Vagina (tissue), 2 donors: ENCODE data around the gene DENND5B. TPM values are rescaled to one million over a fixed set of nuclear protein-coding genes. Genes with fewer than 3 reads are reported as not detected.
"Not testable (repeated sequence)": the region's sequence is repeated elsewhere in the genome, so short reads cannot be mapped to it uniquely, and the experiment has no call there.

Experiments
- DNase-seq, 2 donors: peaks; one replicate each; pipeline ENCODE4 v3.0.0-alpha.2; 2017; ENCODE audit errors: extremely low spot score in 2 of 2
- H3K27ac ChIP-seq: fragments of 200-600 bp; sonication (generic); one replicate; pipeline ENCODE4 v1.5.1; 2019
- H3K27me3 ChIP-seq: fragments of 200-600 bp; sonication (generic); one replicate; pipeline ENCODE4 v1.5.1; 2019
- H3K36me3 ChIP-seq, 2 donors: fragments of 200-600 bp; sonication (generic); one replicate each; pipeline ENCODE4 v1.5.1; 2017 to 2019
- H3K4me1 ChIP-seq: fragments of 200-600 bp; sonication (generic); one replicate; pipeline ENCODE4 v1.5.1; 2019
- H3K4me3 ChIP-seq, 2 donors: fragments of 200-600 bp; sonication (generic); 1 replicate in 1 of 2; 2 replicates in 1 of 2; pipeline ENCODE4 v1.5.1; 2016 to 2019
- H3K9me3 ChIP-seq: fragments of 200-600 bp; sonication (generic); one replicate; pipeline ENCODE4 v1.5.1; 2019
- POLR2A ChIP-seq, 2 donors: fragments of 450-650 bp; IDR thresholded peaks; one replicate each; pipeline ENCODE4 v1.6.1; 2017; ENCODE audit warnings: antibody characterized with exemption in 2 of 2, mild to moderate bottlenecking in 2 of 2, moderate library complexity in 2 of 2
- POLR2AphosphoS5 ChIP-seq, 2 donors: sonication (generic); formaldehyde crosslinking; IDR thresholded peaks; one replicate each; pipeline ENCODE4 v1.9.0; 2017; ENCODE audit warnings: antibody characterized with exemption in 2 of 2, mild to moderate bottlenecking in 2 of 2, low read depth in 1 of 2; ENCODE audit not compliant: insufficient read depth in 1 of 2
- intact Hi-C: fragments of 100-400 bp; cut with DNase I; formaldehyde crosslinking; loops from one replicate; pipeline ENCODE4 v1.15.1; 2023
- total RNA-seq: library from RNA; depleted of rRNA; stranded (reverse); fragments of >200 nt; gene quantifications from one replicate; pipeline ENCODE4 v1.2.3, GENCODE V29; 2016
- TF ChIP-seq, protein P1 (sequence below), 3 experiments: fragments of 450-650 bp in 2 of 3; fragments of 200-600 bp in 1 of 3; sonication (generic) in 1 of 3; IDR thresholded peaks; one replicate each; pipeline ENCODE4 v1.5.1; 2017 to 2019; ENCODE audit warnings: antibody characterized with exemption in 3 of 3, mild to moderate bottlenecking in 2 of 3, moderate library complexity in 2 of 3

The DENND5B gene
- total RNA-seq, 1 donor from 2014 or later = 25.3 TPM

DNA sequence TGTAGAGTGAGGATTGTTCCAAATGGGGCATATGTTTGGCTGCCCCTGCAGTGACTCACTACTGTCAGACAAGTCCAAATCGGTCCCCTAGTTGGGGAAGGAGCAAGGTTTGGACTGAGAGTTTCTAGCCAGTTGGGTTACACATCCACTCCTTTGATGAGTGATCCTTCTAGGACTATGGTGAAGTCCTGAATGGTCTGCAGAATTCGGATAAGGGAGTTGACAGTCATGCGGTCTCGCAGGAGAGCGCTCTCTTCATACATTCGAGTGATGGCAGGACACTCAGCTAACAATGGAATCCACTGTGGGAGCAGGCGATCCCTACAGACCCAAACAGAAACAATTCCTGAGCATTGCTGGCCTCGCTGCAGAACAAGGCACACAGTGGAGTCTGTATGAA lies 203.5 kb downstream of the DENND5B start:
- no peaks in the 10 kb centered on the region for H3K36me3 ChIP-seq
- H3K9me3 ChIP-seq = no peaks in the 10 kb centered on the region
- no peak for DNase-seq
- H3K4me3 ChIP-seq = no peak overlapping the region
- H3K27me3 ChIP-seq = no peaks in the 10 kb centered on the region
- TF ChIP-seq POLR2A (IDR thresholded peaks at IDR 0.05) (no peak), POLR2AphosphoS5 (IDR thresholded peaks at IDR 0.05; ENCODE audit: insufficient read depth in 1 of 2, low read depth in 1 of 2) (no peak)
- TF ChIP-seq, protein P1, sequence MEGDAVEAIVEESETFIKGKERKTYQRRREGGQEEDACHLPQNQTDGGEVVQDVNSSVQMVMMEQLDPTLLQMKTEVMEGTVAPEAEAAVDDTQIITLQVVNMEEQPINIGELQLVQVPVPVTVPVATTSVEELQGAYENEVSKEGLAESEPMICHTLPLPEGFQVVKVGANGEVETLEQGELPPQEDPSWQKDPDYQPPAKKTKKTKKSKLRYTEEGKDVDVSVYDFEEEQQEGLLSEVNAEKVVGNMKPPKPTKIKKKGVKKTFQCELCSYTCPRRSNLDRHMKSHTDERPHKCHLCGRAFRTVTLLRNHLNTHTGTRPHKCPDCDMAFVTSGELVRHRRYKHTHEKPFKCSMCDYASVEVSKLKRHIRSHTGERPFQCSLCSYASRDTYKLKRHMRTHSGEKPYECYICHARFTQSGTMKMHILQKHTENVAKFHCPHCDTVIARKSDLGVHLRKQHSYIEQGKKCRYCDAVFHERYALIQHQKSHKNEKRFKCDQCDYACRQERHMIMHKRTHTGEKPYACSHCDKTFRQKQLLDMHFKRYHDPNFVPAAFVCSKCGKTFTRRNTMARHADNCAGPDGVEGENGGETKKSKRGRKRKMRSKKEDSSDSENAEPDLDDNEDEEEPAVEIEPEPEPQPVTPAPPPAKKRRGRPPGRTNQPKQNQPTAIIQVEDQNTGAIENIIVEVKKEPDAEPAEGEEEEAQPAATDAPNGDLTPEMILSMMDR (IDR thresholded peaks at IDR 0.05) = no peak
- intact Hi-C loops = no loop called here
- no peak overlapping the region for H3K27ac ChIP-seq
- H3K4me1 ChIP-seq = no peaks in the 10 kb centered on the region

DNA sequence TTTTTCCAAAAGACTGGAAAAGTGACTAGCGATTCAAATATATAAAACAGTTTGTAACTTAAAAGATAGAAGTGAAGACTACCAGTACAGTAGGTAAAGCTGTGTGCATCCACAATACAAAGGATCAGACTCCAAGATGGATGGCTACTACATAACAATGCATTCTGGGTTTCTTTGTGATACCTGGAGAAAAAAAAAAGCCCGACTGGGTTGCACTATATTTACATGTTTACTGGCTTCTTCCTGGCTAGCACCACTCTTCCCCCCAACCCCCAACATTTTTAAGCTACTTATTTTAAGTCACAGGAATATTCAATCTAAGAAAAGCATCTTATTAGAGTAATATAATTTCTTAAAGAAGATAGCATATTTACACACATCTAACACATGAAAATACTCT lies 203.9 kb downstream of the DENND5B start:
- no peaks in the 10 kb centered on the region for H3K9me3 ChIP-seq
- TF ChIP-seq POLR2AphosphoS5 (IDR thresholded peaks at IDR 0.05; ENCODE audit: insufficient read depth in 1 of 2, low read depth in 1 of 2) (no peak), POLR2A (IDR thresholded peaks at IDR 0.05) (no peak)
- TF ChIP-seq, protein P1 (IDR thresholded peaks at IDR 0.05) = no peak
- H3K4me1 ChIP-seq = no peaks in the 10 kb centered on the region
- no peak for DNase-seq
- H3K4me3 ChIP-seq = no peak overlapping the region
- no peaks in the 10 kb centered on the region for H3K36me3 ChIP-seq
- no peak overlapping the region for H3K27ac ChIP-seq
- no peaks in the 10 kb centered on the region for H3K27me3 ChIP-seq
- intact Hi-C loops = no loop called here

DNA sequence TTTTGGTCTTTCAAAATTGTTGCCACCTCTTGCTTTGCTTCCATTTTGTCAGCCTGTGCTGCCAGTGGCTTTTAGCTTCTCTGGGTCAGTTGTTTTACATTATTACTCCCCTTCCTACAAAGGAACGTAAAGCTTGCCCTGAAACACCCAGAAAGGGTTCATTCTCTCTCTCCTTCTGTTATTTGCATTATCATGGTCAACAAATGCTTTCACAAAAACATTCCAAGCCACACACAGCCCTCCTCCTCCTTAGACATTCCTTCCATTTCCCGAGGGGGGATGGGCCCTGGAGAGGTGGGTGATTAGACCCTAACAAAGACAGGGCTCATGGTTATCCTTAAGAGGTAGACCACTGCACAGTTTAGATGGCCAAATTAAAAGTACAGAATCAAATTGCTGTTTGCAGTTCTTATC lies 204.6 kb downstream of the DENND5B start:
- no peak for DNase-seq
- Histone ChIP-seq H3K27me3 (no peaks in the 10 kb centered on the region), H3K9me3 (no peaks in the 10 kb centered on the region), H3K4me3 (no peak overlapping the region), H3K27ac (no peak overlapping the region), H3K4me1 (no peaks in the 10 kb centered on the region), H3K36me3 (no peaks in the 10 kb centered on the region)
- intact Hi-C loops = no loop called here
- no peak for TF ChIP-seq POLR2AphosphoS5 (IDR thresholded peaks at IDR 0.05; ENCODE audit: insufficient read depth in 1 of 2, low read depth in 1 of 2)
- no peak for TF ChIP-seq POLR2A (IDR thresholded peaks at IDR 0.05)
- TF ChIP-seq, protein P1 (IDR thresholded peaks at IDR 0.05) = no peak

DNA sequence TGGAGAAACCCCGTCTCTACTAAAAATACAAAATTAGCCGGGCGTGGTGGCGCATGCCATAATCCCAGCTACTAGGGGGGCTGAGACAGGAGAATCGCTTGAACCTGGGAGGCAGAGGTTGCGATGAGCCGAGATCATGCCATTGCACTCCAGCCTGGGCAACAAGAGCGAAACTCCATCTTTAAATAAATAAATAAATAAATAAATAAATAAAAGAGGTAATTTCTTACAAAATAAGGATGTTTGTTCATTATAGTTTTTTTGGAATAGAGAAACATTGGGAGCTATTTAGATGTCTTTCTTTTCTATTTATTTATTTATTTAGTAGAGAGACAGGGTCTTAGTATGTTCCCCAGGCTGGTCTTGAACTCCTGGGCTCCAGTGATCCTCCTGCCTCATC lies 213.7 kb downstream of the DENND5B start:
- H3K4me1 ChIP-seq, H3K9me3 ChIP-seq, DNase-seq, H3K27me3 ChIP-seq, H3K27ac ChIP-seq, H3K36me3 ChIP-seq, H3K4me3 ChIP-seq, intact Hi-C loops: not testable (repeated sequence)

DNA sequence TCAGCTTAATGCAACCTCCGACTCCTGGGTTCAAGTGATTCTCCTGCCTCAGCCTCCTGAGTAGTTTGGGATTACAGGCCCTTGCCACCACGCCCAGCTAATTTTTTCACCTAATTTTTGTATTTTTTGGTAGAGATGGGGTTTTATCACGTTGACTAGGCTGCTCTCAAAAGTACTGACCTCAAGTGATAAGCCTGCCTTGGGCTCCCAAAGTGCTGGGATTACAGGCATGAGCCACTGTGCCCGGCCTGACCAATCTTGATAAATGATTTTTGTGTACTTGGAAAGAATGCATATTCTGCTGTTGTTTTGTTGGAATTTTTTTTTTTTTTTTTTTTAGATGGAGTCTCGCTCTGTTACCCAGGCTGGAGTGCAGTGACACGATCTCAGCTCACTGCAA lies 215.5 kb downstream of the DENND5B start:
- not testable (repeated sequence) for H3K36me3 ChIP-seq

DNA sequence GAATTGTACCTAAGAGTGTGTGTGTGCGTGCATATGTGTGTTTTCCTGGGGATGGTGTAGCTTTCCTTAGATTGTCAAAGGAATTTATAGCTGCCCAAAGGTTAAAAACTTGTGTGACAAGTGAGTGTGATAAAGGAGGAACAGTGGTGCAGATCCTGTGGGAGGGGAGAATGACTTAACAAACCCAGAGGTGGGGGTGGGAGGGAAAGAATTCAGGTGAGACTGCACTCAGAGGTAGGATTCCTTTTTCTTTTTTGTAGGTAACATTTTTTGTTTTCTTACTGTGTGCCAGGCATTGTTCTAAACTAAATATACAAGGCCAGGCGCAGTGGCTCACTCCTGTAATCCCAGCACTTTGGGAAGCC lies 219.7 kb downstream of the DENND5B start:
- TF ChIP-seq, protein P1 (IDR thresholded peaks at IDR 0.05) = no peak
- no peak for TF ChIP-seq POLR2AphosphoS5 (IDR thresholded peaks at IDR 0.05; ENCODE audit: insufficient read depth in 1 of 2, low read depth in 1 of 2)
- TF ChIP-seq POLR2A (IDR thresholded peaks at IDR 0.05) = no peak
- no peaks in the 10 kb centered on the region for H3K36me3 ChIP-seq
- H3K9me3 ChIP-seq = no peaks in the 10 kb centered on the region
- no peaks in the 10 kb centered on the region for H3K27me3 ChIP-seq
- H3K4me3 ChIP-seq = no peak overlapping the region
- intact Hi-C loops = no loop called here
- H3K27ac ChIP-seq = no peak overlapping the region
- DNase-seq = no peak
- peaks cover 6% of the 10 kb centered on the region for H3K4me1 ChIP-seq

More for the DNA sequence above, 215.5 kb downstream of the DENND5B start:
- DNase-seq, H3K9me3 ChIP-seq, H3K27me3 ChIP-seq, intact Hi-C loops, H3K4me1 ChIP-seq, H3K27ac ChIP-seq, H3K4me3 ChIP-seq: not testable (repeated sequence)
